HG03575 (cell line): ENCODE data around the gene NEURL1.

Source experiments
- ATAC-seq: cut with Tn5 transposase; IDR thresholded peaks from one replicate; pipeline ENCODE4 v1.9.1; 2021; ENCODE audit not compliant: unreplicated experiment, insufficient number of reproducible peaks, low FRiP score; ENCODE audit errors: extremely low read depth

NEURL1 gene, protein sequence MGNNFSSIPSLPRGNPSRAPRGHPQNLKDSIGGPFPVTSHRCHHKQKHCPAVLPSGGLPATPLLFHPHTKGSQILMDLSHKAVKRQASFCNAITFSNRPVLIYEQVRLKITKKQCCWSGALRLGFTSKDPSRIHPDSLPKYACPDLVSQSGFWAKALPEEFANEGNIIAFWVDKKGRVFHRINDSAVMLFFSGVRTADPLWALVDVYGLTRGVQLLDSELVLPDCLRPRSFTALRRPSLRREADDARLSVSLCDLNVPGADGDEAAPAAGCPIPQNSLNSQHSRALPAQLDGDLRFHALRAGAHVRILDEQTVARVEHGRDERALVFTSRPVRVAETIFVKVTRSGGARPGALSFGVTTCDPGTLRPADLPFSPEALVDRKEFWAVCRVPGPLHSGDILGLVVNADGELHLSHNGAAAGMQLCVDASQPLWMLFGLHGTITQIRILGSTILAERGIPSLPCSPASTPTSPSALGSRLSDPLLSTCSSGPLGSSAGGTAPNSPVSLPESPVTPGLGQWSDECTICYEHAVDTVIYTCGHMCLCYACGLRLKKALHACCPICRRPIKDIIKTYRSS

DNA sequence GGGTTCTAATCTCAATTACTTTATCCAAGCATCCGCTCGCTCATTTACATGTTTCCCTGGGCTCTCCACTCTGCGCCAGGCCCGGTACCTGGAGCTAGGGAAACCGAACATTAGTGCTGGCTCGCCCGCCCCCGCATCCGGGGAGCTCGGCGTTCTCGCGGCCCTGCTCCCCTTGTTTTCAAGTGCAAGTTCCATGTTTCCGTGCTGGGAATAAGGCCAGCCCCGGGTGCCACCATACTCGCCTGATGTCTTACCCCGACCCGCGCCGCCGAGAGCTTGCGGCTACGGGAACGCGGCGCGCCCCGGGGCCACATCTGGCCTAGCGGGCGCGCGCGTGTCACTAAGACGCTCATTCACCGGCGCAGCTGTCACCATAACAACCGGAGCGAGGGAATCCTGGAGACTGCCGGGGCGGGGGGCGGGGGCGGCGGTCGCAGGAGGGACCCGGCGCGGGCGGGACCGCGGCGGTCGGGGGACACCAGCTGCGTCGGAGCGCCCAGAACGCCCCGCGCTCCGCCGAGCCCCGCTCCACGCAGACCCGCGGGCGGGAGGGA, at the start of gene NEURL1:
Gene NEURL1, plus strand, starts transcription at position 344 of the 554 bp plus-strand sequence. CDS start 683 bp downstream, outside the sequence.
- no peak for ATAC-seq

- no peak for ATAC-seq
Observed at GRCh38 chr10:103444478-103444877, 49.0 kb upstream of the NEURL1 start.

DNA sequence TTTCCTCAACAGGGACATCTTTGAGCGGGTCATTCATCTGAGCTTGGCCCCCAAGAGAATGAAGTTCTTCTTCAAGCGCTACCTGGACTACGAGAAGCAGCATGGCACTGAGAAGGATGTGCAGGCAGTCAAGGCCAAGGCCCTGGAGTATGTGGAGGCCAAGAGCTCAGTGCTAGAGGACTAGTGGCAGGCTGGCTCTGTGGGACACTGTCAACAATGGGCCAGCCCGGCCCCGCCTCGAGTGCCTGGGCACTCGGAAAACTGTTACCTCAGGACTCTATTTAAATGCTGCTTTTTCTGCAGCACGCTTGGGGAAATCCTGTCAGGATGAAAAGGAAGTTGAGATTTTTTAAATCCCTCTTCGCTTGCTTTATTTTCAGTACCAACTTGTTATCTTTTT, 48.1 kb upstream of the NEURL1 start:
- ATAC-seq = no peak

DNA sequence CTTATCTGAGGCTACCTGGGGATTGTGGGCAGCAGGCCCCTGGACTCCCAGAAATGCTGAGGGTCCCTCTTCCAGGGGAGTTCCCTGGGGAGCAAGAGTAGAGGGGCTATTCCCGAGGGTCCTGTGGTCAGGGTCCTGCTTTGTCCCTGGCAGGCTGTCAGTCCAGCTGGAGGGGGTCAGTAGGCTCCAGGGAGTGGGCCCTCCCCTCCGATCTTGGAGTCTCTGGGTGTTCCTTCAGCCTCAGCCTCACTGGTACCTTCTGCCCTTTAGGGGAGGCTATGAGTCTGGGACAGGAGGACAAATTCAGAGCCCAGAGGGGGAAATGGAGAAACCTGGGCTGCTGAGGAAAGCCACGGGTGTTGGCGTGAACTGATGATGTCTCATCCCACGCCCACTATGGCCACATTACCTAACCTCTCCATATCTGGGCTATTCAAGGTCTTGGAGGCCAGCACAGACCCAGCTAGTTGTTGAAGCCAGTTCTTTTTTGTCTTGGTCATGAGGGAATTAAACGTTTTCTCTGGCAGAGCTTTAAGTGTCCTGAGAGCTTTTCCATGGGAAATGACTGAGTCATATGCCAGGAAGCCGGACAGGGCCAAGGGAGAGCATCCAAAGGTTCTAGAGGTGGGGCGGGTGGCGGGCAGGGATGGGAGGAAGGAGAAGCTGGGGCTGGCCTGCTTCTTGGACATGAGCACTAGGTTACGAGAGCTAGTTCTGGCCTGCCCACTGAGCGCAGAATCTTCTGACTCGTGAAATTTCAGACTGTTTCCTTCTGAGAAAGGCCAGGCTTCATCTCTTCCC, 47.5 kb upstream of the NEURL1 start:
- no peak for ATAC-seq

DNA sequence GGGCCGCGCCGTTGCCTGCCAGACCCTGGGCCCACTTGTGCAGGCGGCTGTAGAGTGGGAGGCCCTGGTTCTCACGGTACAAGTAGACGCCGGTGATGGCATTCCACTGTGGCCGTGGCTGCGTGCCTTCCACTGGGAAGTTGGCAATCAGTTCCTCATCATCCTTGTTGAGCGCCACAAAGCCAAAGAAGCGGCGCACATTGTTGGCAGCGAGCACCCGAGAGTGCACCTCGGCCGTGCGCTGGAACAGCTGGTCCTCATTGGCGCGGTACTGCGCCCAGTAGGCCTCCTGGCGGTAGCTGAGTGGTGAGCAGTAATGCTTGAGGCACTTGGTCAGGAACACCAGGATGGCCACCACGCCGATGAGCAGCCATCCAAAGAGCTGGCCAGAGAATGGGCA, 46.3 kb upstream of the NEURL1 start:
- no peak for ATAC-seq

DNA sequence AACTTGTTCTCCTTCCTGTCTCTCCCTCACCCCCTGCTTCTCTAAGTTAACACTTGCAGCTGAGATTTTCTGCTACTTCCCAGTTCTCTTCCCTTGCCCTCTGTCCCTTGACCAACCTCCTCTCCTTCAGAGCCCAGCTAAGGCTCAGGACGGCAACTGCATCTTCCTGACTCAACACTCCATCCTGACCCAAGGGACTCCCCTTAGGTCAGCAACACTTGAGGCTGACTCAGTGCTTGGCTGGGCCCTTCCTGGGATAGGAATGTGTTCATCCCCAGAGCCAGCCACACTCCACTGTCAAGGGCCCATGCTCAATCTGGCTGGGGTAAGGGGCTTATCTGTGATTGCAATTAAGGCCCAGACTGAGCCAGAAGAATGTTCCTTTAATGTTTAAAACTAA, 44.8 kb upstream of the NEURL1 start:
- no peak for ATAC-seq

- ATAC-seq = no peak
Observed at GRCh38 chr10:103449208-103450144, 44.0 kb upstream of the NEURL1 start.

- no peak for ATAC-seq
Observed at GRCh38 chr10:103450201-103450695, 43.3 kb upstream of the NEURL1 start.

- ATAC-seq = no peak
Observed at GRCh38 chr10:103451091-103451813, 42.3 kb upstream of the NEURL1 start.

DNA sequence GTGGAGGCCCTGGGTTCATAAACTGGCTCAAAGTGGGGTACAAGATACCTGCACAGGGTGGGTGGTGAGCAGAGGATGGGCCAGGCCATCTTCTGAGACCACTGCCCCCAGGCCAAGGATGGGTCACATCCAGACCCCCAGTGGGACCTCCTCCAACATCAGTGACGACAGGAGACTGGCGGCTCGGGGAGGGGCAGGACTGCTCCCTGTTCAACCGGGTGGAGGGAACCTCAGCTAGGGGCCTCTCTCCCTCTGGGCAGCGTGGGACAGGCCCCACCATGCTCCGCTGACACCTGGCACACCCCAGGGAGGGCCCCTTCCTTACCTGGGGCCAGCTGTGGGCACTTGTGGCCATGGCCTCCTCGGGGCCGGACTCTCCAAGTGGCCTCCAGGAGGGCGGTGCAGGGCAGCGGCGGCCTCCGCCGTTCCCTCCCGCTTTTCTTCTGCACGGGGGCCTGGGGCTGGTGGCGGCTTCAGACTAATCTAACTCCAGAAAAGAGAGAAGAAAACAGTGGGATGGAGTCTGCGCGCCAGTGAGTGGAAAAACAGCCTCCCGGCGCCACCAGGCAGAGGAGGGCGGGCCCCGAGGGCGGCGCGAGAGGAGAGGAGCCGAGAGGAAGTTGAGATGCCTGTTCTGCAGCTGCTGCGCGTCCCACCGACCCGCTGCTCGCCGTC, 41.5 kb upstream of the NEURL1 start, which contains the start of gene CALHM2:
Gene CALHM2, minus strand, starts transcription at position 540 of the 675 bp plus-strand sequence. CDS start 2,429 bp downstream, outside the sequence.
- ATAC-seq = no peak

DNA sequence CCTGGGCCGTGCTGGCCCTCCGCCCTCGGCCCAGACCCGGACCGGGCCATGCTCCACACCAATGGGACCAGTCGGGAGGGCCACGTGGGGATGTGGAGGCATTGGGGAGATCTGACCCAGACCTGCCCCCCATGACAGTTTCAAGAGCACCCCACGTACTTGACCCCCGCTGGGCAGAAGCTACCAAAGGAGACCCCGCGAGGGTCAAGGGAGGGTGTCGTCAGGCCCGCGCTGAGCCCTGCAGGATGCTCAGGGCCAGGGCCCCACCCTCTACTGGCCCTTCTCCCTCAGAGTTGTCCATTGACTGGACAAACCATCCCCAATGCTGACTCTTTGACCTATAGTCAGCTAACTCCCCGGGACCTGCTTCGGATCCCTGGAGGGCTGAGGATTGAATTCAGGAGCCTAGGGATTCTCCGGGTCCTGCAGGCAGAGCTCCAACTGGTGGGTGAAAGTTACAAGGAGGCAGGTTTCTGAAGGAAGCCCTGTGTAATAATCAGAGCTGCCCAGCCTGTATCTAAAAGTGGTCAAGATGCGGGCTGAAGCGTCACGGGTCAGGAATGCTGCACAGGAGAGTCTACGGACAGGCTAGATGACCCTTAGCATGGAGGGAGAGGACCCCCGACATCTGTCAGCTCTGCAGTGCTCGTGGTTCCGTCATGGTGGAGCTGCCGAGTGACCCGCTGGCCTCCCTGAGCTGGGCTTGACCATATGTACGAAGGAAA, 40.8 kb upstream of the NEURL1 start:
- no peak for ATAC-seq

- ATAC-seq = no peak
Observed at GRCh38 chr10:103454026-103454425, 39.5 kb upstream of the NEURL1 start.

GRCh38 chr10:103455235-103455634, 38.3 kb upstream of the NEURL1 start:
- no peak for ATAC-seq

DNA sequence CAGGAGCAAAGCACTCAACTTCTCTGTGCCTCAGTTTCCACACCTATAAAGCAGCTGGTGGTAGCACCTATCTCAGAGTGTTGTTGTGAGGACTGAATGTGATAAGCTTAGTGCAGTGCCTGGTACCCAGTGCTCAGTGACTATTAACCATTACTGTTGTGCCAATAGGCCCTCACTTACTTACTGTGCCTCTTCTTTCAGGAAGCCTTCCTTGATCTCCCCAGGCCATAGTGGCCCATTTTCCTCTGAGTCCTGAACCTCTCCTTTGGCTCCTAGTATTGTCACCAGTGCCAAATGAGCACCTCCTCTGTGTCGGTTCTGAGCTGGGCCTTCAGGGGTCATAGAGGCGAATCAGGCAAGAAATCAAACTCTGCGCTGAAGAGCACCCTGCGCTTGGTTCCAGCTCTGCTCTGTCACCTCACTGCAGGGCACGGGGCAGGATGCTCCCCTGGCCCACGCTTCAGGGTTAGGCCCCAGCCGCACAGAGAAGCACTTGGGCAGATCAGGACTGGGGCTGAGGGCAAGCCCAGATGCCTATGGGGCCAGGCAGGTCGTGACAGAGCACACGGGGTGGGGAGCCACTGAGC, 37.3 kb upstream of the NEURL1 start:
- no peak for ATAC-seq

- no peak for ATAC-seq
Observed at GRCh38 chr10:103457176-103457712, 36.3 kb upstream of the NEURL1 start.
